ENCODE data around the gene IL31RA.

The IL31RA gene

GRCh38 chr5:55888205-55888604 is 37.0 kb downstream of the IL31RA start:
- H3K27me3 ChIP-seq (ENCODE audit: insufficient read depth, low read length, poor library complexity, severe bottlenecking) = no peaks in the 10 kb centered on the region
- H3K4me3 ChIP-seq (ENCODE audit: low read length, poor library complexity, severe bottlenecking) = no peak overlapping the region
- H3K4me1 ChIP-seq (ENCODE audit: insufficient read depth, low read length, poor library complexity, severe bottlenecking) = no peaks in the 10 kb centered on the region
- H4K20me1 ChIP-seq (ENCODE audit: insufficient read depth, low read length, poor library complexity, severe bottlenecking) = no peaks in the 10 kb centered on the region
- no peaks in the 10 kb centered on the region for H3K79me2 ChIP-seq (ENCODE audit: insufficient read depth, low read length)
- H3F3A ChIP-seq (ENCODE audit: low read depth) = no peaks in the 10 kb centered on the region
- no peaks in the 10 kb centered on the region for H3K36me3 ChIP-seq (ENCODE audit: insufficient read depth, low read length)
- no peak overlapping the region for H2AFZ ChIP-seq (ENCODE audit: low read length)
- H3K9ac ChIP-seq (ENCODE audit: low read depth, low read length, poor library complexity, severe bottlenecking) = no peak overlapping the region
- no peak for TF ChIP-seq CTCF (conservative IDR thresholded peaks at IDR 0.05; ENCODE audit: low read length)
- no peak for TF ChIP-seq EZH2phosphoT487 (IDR thresholded peaks at IDR 0.05; ENCODE audit: borderline replicate concordance)
- no peaks in the 10 kb centered on the region for H3K9me2 ChIP-seq (replicated peaks; ENCODE audit: low read depth, low read length)
- no peaks in the 10 kb centered on the region for H3K9me3 ChIP-seq (ENCODE audit: insufficient read depth, low read depth, low read length)
- H3K4me2 ChIP-seq (ENCODE audit: low read depth, low read length, poor library complexity, severe bottlenecking) = no peak overlapping the region

- Histone ChIP-seq H2AFZ (ENCODE audit: low read length) (no peak overlapping the region), H3K4me2 (ENCODE audit: low read depth, low read length, poor library complexity, severe bottlenecking) (no peak overlapping the region), H3K36me3 (ENCODE audit: insufficient read depth, low read length) (no peaks in the 10 kb centered on the region), H3K4me1 (ENCODE audit: insufficient read depth, low read length, poor library complexity, severe bottlenecking) (no peaks in the 10 kb centered on the region), H3K9ac (ENCODE audit: low read depth, low read length, poor library complexity, severe bottlenecking) (no peak overlapping the region), H3F3A (ENCODE audit: low read depth) (no peaks in the 10 kb centered on the region), H3K79me2 (ENCODE audit: insufficient read depth, low read length) (no peaks in the 10 kb centered on the region), H4K20me1 (ENCODE audit: insufficient read depth, low read length, poor library complexity, severe bottlenecking) (no peaks in the 10 kb centered on the region), H3K4me3 (ENCODE audit: low read length, poor library complexity, severe bottlenecking) (no peak overlapping the region), H3K27me3 (ENCODE audit: insufficient read depth, low read length, poor library complexity, severe bottlenecking) (no peaks in the 10 kb centered on the region), H3K9me3 (ENCODE audit: insufficient read depth, low read depth, low read length) (no peaks in the 10 kb centered on the region), H3K9me2 (replicated peaks; ENCODE audit: low read depth, low read length) (no peaks in the 10 kb centered on the region)
- TF ChIP-seq CTCF (conservative IDR thresholded peaks at IDR 0.05; ENCODE audit: low read length) (no peak), EZH2phosphoT487 (IDR thresholded peaks at IDR 0.05; ENCODE audit: borderline replicate concordance) (no peak)
These were observed 41.3 kb downstream of the IL31RA start for GRCh38 chr5:55892479-55892878.

- Histone ChIP-seq H3K27me3 (ENCODE audit: insufficient read depth, low read length, poor library complexity, severe bottlenecking) (no peaks in the 10 kb centered on the region), H3K79me2 (ENCODE audit: insufficient read depth, low read length) (no peaks in the 10 kb centered on the region), H2AFZ (ENCODE audit: low read length) (peak overlapping the region; percentile 51), H3K9ac (ENCODE audit: low read depth, low read length, poor library complexity, severe bottlenecking) (no peak overlapping the region), H3K9me3 (ENCODE audit: insufficient read depth, low read depth, low read length) (no peaks in the 10 kb centered on the region), H3K9me2 (replicated peaks; ENCODE audit: low read depth, low read length) (no peaks in the 10 kb centered on the region), H3K4me3 (ENCODE audit: low read length, poor library complexity, severe bottlenecking) (no peak overlapping the region), H4K20me1 (ENCODE audit: insufficient read depth, low read length, poor library complexity, severe bottlenecking) (no peaks in the 10 kb centered on the region), H3K4me1 (ENCODE audit: insufficient read depth, low read length, poor library complexity, severe bottlenecking) (no peaks in the 10 kb centered on the region), H3K4me2 (ENCODE audit: low read depth, low read length, poor library complexity, severe bottlenecking) (no peak overlapping the region), H3K36me3 (ENCODE audit: insufficient read depth, low read length) (no peaks in the 10 kb centered on the region), H3F3A (ENCODE audit: low read depth) (no peaks in the 10 kb centered on the region)
- TF ChIP-seq EZH2phosphoT487 (IDR thresholded peaks at IDR 0.05; ENCODE audit: borderline replicate concordance) (no peak), CTCF (conservative IDR thresholded peaks at IDR 0.05; ENCODE audit: low read length) (no peak)
These were observed 43.0 kb downstream of the IL31RA start for GRCh38 chr5:55894135-55894534.
